ENCODE data around the gene RNPEP.
"Not testable (repeated sequence)": the region's sequence is repeated elsewhere in the genome, so short reads cannot be mapped to it uniquely, and the experiment has no call there.

Gene RNPEP, protein sequence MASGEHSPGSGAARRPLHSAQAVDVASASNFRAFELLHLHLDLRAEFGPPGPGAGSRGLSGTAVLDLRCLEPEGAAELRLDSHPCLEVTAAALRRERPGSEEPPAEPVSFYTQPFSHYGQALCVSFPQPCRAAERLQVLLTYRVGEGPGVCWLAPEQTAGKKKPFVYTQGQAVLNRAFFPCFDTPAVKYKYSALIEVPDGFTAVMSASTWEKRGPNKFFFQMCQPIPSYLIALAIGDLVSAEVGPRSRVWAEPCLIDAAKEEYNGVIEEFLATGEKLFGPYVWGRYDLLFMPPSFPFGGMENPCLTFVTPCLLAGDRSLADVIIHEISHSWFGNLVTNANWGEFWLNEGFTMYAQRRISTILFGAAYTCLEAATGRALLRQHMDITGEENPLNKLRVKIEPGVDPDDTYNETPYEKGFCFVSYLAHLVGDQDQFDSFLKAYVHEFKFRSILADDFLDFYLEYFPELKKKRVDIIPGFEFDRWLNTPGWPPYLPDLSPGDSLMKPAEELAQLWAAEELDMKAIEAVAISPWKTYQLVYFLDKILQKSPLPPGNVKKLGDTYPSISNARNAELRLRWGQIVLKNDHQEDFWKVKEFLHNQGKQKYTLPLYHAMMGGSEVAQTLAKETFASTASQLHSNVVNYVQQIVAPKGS

GRCh38 chr1:201982623-201983379, at the start of gene RNPEP:
Gene RNPEP, plus strand, starts transcription at chr1:201982648. Its CDS starts 19 bp downstream, at chr1:201982667.
- DNase-seq, result peak; percentile 46

GRCh38 chr1:201933840-201934430, 48.5 kb upstream of the RNPEP start:
- DNase-seq, result no peak

DNA sequence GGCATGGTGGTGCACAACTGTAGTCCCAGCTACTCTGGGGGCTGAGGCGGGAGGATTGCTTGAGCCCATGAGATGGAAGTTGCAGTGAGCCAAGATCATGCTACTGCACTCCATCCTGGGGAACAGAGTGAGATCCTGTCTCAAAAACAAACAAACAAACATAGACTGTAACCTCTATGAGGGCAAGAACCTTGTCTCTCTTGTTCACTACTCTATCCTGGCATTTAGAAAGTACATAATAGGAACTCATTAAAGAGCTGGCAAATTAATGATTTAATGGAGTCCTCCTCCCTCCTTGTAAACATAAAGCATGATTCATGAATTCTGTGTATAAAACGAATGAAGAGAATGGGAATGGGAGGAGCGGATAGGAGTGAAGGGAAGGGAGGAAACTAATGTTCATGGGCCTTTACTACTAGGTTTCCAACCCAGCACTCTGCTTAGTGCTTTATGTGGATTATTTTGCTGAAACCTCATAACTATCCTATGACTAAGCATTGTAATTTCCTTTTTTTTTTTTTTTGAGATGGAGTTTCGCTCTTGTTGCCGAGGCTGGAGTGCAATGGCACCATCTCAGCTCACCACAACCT, 44.7 kb upstream of the RNPEP start:
- DNase-seq, result no peak

DNA sequence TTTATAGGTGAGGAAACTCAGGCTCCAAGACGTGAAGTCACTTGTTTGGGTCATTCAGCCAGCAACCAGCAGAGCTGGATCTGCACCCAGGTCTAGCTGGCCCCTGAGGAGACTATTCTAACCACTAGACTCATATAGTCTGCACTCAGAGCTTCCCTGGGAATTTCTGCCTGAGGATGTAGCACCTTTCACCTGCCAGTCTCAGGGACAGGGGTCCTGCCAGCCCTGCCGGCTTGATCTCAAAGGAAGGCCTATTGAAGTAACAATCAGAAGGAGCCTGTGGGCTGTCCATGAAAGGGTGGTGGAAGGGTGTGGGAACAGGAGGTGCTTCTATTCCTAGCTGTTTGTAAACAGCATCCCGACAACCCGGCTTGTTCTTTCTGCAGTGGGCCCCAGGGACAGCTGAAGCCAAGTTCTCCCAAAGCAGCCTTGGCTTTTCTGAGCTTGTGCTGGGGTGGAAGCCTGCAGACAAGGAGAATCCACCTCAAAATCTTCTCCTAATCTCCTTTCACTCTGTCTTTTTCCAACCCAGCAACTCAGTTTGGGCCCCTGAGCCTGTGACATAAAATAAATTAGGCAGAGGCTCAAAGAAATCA, 43.9 kb upstream of the RNPEP start:
- no peak for DNase-seq

- DNase-seq, result no peak
Observed at GRCh38 chr1:201939148-201939547, 43.3 kb upstream of the RNPEP start.

DNA sequence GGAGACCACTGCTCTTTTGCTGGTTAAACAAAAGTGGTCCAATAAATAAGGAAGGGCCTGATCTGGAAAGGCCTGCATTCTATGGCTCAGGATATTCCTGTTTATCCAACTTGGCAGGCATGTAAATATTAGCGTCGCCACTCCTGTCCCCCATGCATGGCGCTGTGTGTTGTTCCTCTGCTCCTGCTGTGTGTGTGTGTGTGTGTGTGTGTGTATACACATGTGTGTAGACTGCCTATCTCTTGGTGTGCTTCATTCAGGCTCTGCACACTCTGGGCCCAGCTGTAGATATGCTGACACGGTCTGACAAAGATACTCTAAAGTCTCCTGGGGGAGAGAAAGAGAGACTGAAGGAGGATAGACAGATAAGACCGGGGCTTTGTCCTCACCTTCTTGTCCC, 42.9 kb upstream of the RNPEP start:
- DNase-seq, result no peak

DNA sequence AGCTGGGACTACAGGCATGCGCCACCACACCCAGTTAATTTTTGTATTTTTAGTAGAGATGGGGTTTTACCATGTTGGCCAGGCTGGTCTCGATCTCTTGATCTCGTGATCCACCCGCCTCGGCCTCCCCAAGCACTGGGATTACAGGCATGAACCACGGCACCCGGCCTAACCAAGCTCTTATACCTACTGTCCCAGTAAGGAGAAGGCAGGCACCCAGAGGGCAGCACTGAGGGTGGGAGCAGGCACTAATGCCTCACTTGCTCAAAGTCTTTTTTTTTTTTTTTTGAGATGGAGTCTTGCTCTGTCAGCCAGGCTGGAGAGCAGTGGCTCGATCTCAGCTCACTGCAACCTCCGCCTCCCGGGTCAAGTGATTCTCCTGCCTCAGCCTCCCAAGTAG, 42.1 kb upstream of the RNPEP start:
- DNase-seq, result not testable (repeated sequence)

- DNase-seq, result no peak
Observed at GRCh38 chr1:201941420-201942128, 40.9 kb upstream of the RNPEP start.

- no peak for DNase-seq
Observed at GRCh38 chr1:201942129-201942495, 40.3 kb upstream of the RNPEP start.

DNA sequence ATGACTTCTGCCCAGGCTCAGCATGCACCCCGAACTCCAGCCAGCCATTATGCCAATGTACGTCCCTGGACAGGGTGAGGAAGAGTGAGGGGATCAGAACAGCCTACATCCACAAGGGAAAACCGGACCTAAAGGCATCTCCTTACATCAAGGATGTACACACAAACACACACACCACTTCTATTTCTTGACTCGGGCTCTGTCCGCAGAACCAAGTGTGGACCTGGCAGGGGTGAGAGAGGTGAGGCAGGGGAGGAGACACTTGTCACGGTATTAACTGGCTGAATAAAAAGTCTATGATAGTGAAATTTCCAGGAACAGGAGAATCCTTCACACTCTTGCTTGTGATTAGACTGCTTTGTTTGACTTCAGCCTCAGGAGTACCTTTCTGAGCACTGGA, 38.4 kb upstream of the RNPEP start:
- DNase-seq, result no peak

DNA sequence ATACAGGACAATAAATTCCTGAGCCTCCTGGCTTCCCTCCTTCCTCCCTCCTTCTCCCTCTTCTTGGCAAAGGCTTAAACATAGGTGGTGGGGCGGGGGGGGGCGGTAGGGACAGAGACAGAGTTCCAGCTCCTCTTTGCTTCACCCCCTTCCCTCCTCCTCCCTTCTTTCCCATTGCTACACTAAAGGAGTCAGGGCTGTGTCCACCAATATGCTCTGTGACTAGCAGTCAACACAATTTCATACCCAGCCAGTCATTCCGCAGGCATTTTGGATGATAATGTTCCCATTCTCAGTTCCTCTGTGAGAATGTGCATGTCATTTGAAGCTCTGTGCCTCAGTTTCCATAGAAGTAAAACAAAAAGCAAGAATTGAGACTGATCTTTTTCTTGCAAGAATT, 37.8 kb upstream of the RNPEP start:
- DNase-seq, result no peak

DNA sequence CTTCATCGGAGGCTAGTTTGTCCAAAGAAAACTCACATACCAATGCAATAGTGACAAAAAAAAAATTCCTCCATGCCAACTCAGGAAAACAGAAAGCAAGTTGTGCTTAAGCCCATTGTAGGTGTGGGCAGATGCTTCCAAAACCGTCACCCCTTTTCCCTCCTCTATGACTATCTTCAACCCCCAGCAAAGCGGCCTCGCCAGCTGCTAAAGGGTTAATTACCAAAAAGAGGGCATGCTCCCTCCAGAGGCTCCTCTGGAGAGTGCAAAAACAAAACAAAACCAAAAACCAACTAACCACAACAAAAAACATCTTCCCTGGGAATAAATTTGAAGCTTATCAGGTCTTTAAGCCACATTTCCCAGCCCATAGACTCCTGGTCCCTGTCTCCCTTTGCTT, 37.3 kb upstream of the RNPEP start:
- DNase-seq, result no peak

- DNase-seq, result no peak
Observed at GRCh38 chr1:201945863-201946223, 36.6 kb upstream of the RNPEP start.

DNA sequence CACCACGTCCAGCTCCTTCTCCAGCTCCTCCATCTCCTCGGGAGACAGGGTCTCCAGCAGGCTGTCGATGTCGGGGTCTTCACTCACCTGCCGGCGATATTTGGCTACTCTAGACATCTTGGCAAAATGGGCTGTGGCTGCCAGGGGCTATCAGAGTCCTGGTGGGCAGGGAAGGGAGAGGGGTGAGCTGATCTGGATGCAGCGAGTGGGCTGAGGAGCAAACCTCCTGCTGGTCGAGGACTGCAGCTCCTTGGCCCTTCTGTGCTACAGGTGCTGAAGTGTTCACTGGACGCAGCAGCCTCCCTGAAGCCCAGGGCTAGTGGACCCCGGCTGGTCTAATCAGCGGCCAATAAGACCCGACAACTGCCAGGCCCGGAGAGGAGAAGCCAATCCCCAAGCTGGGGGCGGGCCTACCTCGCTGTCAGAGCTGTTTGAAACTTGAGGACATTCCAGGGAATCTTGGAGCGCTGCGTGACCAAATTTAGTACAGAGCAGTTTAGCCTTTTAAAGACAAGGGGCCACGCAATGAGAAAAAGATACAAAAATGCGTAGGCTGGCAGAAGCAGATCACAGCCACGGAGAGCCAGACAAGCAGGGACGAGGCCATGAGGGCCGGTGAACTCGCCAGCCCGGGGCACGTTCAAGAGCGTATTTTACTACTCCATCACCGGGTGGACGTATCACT, 36.1 kb upstream of the RNPEP start, which contains the start of gene LMOD1:
Gene LMOD1, minus strand, starts transcription at position 325 of the 685 bp plus-strand sequence. Its CDS starts 208 bp downstream, at position 117.
- DNase-seq, result no peak

DNA sequence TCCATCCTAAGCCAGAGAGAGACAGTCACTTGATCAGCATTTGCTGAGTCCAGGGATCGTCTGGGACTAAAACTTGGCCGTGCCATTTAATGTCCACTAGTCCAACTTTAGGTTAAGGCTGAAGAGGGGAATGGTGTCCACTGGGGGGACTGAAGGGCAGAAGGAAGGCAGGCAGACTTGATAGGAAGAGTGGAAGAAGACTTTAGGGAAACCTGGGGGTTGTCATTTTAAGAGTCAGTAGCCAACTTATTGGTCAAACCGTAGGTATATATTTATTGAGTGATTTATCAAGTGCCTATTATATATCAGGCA, 34.8 kb upstream of the RNPEP start:
- no peak for DNase-seq

DNA sequence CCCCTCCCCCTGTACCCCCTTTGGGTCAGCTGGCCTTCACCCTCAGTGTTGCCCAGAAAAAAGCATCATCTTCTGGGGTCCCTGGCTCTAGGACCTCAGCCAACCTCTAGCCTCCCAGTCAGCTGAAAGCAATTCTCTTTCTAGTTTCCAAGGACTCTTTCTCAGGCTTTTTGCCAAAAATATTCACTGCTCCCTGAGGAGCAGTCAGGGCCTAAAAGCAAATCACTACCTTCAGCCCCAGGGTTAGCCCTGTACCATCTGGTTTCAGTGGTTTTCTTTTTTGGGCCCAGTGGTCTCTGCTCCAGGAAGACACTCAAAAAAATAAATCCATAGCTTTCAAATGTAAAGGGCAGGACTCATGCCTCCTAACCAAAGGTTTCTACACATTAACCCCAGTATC, 33.0 kb upstream of the RNPEP start:
- no peak for DNase-seq

- DNase-seq, result peak; percentile 18
Observed at GRCh38 chr1:201954263-201955008, 28.0 kb upstream of the RNPEP start.

GRCh38 chr1:201955009-201955728, 27.3 kb upstream of the RNPEP start, which contains the start of gene TIMM17A:
Gene TIMM17A, plus strand, starts transcription at chr1:201955503. Its CDS starts 24 bp downstream, at chr1:201955527.
- peak; percentile 95 for DNase-seq

DNA sequence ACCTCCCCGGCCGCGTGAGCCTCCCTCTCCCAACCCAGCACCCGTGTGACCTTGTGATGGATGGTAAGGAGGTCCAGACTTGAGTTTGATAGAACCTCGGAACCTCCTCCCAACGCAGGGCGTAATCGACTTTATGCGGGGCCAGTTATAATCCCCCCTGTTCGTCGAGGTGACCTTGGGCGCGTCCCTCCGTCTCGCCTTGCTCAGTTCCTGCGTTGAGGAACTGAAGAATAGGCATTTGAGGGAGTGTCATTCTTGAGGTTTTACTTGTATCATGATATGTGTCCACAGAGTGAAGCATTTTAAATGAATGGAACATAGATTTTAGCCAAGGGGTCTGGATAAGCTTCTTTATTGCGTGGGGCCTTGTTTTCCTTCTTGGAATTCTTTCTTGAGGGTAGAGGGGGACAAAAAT, 26.7 kb upstream of the RNPEP start:
- DNase-seq, result no peak

GRCh38 chr1:201958348-201958747, 24.1 kb upstream of the RNPEP start:
- DNase-seq, result no peak

All from stimulated activated CD4-positive, alpha-beta T cell treated with anti-CD3 and anti-CD28 coated beads, Interleukin-4, amount 100 ng/mL, for 24 hours (primary cell).